PC-3 (cell line): Measurements from ENCODE around the gene CNTN4. TPM values are rescaled to one million over a fixed set of nuclear protein-coding genes. Genes with fewer than 3 reads are reported as not detected.

ENCODE experiments used
- ATAC-seq: fragments of 200-7000 bp; cut with Tn5 transposase; 2 replicates; pipeline ENCODE4 v1.9.1; 2020; ENCODE audit warnings: mild to moderate bottlenecking, moderate library complexity
- BruUV-seq: library from RNA; stranded (reverse); fragments of 400-500 nt; replicated peaks from 2 replicates; lab custom pipeline; 2021; lab: Mats Ljungman, UMichigan
- CTCF ChIA-PET: fragments of 300-600 bp; sonication (Branson Sonifier 250); formaldehyde crosslinking; loops from one replicate; lab custom pipeline; 2022; ENCODE audit warnings: antibody characterized with exemption; lab: Charles Lee
- POLR2A ChIA-PET: fragments of 300-600 bp; sonication (Branson Sonifier 250); formaldehyde crosslinking; loops from one replicate; lab custom pipeline; 2022; ENCODE audit warnings: antibody characterized with exemption; ENCODE audit not compliant: unreplicated experiment; lab: Charles Lee
- DNase-seq: peaks from one replicate; pipeline ENCODE4 v3.0.0-alpha.2; 2015
- H2AFZ ChIP-seq: fragments of 300-600 bp; sonication (generic); 2 replicates; pipeline ENCODE4 v1.6.0; 2016; ENCODE audit warnings: antibody characterized with exemption, low read length
- H3F3A ChIP-seq: fragments of 300-600 bp; sonication (generic); one replicate; pipeline ENCODE4 v1.6.0; 2017; ENCODE audit warnings: antibody characterized with exemption, low read length, control low read depth, mild to moderate bottlenecking; ENCODE audit not compliant: unreplicated experiment
- H3K27ac ChIP-seq: fragments of 300-600 bp; sonication (generic); 2 replicates; pipeline ENCODE4 v1.5.1; 2016; ENCODE audit warnings: mild to moderate bottlenecking, low read length
- H3K27me3 ChIP-seq: fragments of 300-600 bp; sonication (generic); 2 replicates; pipeline ENCODE4 v1.6.1; 2016; ENCODE audit warnings: low read length, mixed read lengths
- H3K36me3 ChIP-seq: fragments of 300-600 bp; sonication (generic); 2 replicates; pipeline ENCODE4 v1.6.1; 2016; ENCODE audit warnings: low read depth, mixed run types, low read length, mixed read lengths
- H3K4me1 ChIP-seq: fragments of 300-600 bp; sonication (generic); 2 replicates; pipeline ENCODE4 v1.5.1; 2016; ENCODE audit warnings: low read length; ENCODE audit not compliant: insufficient read depth
- H3K4me2 ChIP-seq: fragments of 300-600 bp; sonication (generic); 2 replicates; pipeline ENCODE4 v1.6.0; 2016; ENCODE audit warnings: low read length
- H3K4me3 ChIP-seq: fragments of 300-600 bp; sonication (generic); 2 replicates; pipeline ENCODE4 v1.5.1; 2016; ENCODE audit warnings: mild to moderate bottlenecking, low read length, mixed read lengths
- H3K79me2 ChIP-seq: fragments of 300-600 bp; sonication (generic); 2 replicates; pipeline ENCODE4 v1.6.1; 2017; ENCODE audit warnings: low read length, mixed read lengths
- H3K9ac ChIP-seq: fragments of 300-600 bp; sonication (generic); 2 replicates; pipeline ENCODE4 v1.6.0; 2016; ENCODE audit warnings: mild to moderate bottlenecking, low read length
- H3K9me2 ChIP-seq: fragments of 300-600 bp; sonication (generic); replicated peaks from 2 replicates; pipeline ENCODE4 v1.6.1; 2016; ENCODE audit warnings: mixed run types, low read length, mixed read lengths
- H3K9me3 ChIP-seq: fragments of 300-600 bp; sonication (generic); 2 replicates; pipeline ENCODE4 v1.6.1; 2016; ENCODE audit warnings: low read length, mixed read lengths
- H4K20me1 ChIP-seq: fragments of 300-600 bp; sonication (generic); 2 replicates; pipeline ENCODE4 v1.6.1; 2016; ENCODE audit warnings: low read length, mixed read lengths
- EZH2 ChIP-seq: fragments of 300-600 bp; sonication (generic); IDR thresholded peaks from one replicate; pipeline ENCODE4 v1.6.1; 2017; ENCODE audit warnings: antibody characterized with exemption, mild to moderate bottlenecking, low read length; ENCODE audit not compliant: unreplicated experiment
- EZH2phosphoT487 ChIP-seq: fragments of 300-600 bp; sonication (generic); IDR thresholded peaks from 2 replicates; pipeline ENCODE4 v1.6.1; 2018; ENCODE audit warnings: mild to moderate bottlenecking, antibody characterized with exemption, low read length, borderline replicate concordance
- intact Hi-C: fragments of 100-400 bp; cut with micrococcal nuclease; formaldehyde crosslinking; loops from 2 replicates; pipeline ENCODE4 v1.9.0; 2023
- total RNA-seq: library from RNA; depleted of rRNA; stranded (reverse); fragments of >200 nt; gene quantifications from 2 replicates; pipeline ENCODE4 v1.2.3, GENCODE V29; 2014
- TF ChIP-seq, protein P1 (sequence below): fragments of 300-600 bp; sonication (generic); conservative IDR thresholded peaks from 2 replicates; pipeline ENCODE4 v1.5.1; 2017; ENCODE audit warnings: antibody characterized with exemption, low read depth, mild to moderate bottlenecking, low read length

CNTN4 gene
- total RNA-seq, 1 experiment from 2014 or later, result not detected

DNA sequence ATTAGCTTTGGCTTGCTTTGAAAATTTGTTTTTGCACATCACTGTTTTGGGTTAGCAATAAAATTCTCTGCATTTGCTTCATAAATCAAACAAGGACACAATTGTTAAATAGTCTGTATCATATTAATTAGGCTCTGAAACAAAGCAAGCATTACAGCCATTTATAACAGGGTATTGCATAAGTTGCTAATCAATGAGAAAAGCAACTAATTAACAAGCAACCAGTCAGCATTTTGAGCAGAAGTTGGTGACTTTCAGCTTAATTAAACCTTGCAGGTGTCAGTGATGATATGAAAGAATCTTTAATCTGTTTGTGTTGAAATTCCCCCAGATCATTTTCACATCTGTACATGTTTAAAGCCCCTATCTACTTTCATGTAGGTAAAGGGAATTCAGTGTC, 516.4 kb downstream of the CNTN4 start:
- CTCF ChIA-PET, result no interaction called here
- H3K36me3 ChIP-seq, result no peaks in the 10 kb centered on the region
- no peak overlapping the region for H3K4me2 ChIP-seq
- no TSS peak for BruUV-seq
- H3K79me2 ChIP-seq, result no peaks in the 10 kb centered on the region
- TF ChIP-seq EZH2 (no peak), EZH2phosphoT487 (no peak)
- TF ChIP-seq, protein P1, sequence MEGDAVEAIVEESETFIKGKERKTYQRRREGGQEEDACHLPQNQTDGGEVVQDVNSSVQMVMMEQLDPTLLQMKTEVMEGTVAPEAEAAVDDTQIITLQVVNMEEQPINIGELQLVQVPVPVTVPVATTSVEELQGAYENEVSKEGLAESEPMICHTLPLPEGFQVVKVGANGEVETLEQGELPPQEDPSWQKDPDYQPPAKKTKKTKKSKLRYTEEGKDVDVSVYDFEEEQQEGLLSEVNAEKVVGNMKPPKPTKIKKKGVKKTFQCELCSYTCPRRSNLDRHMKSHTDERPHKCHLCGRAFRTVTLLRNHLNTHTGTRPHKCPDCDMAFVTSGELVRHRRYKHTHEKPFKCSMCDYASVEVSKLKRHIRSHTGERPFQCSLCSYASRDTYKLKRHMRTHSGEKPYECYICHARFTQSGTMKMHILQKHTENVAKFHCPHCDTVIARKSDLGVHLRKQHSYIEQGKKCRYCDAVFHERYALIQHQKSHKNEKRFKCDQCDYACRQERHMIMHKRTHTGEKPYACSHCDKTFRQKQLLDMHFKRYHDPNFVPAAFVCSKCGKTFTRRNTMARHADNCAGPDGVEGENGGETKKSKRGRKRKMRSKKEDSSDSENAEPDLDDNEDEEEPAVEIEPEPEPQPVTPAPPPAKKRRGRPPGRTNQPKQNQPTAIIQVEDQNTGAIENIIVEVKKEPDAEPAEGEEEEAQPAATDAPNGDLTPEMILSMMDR, result no peak
- H2AFZ ChIP-seq, result no peak overlapping the region
- H3K9me2 ChIP-seq, result no peaks in the 10 kb centered on the region
- no peaks in the 10 kb centered on the region for H3K27me3 ChIP-seq
- no peaks in the 10 kb centered on the region for H3F3A ChIP-seq
- DNase-seq, result no peak
- H3K9me3 ChIP-seq, result peaks cover 35% of the 10 kb centered on the region; the same call in 1 of the 2 replicates
- no peak overlapping the region for H3K27ac ChIP-seq
- H4K20me1 ChIP-seq, result no peaks in the 10 kb centered on the region
- H3K4me3 ChIP-seq, result no peak overlapping the region
- ATAC-seq, result no peak
- no peak overlapping the region for H3K9ac ChIP-seq
- POLR2A ChIA-PET, result no interaction called here
- H3K4me1 ChIP-seq, result no peaks in the 10 kb centered on the region
- intact Hi-C loops, result no loop called here

DNA sequence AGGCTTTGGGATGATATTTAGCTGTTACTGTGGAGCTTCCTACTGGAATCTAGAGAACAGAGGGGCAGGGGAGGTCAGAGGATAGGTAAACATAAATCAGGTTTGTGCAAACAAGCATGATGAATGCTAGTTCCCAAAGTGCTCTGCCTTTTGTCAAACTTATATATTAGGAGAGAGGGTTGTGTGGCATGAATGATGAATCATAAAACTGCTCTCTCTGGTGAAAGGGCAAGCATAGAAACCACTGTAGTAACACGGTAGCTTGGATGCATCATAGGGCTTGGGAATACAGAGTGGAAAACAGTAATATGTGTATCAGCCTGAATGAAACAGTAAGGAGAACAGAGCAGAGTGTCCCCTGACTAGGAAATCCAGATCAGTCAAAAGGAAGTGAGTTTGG, 524.8 kb downstream of the CNTN4 start:
- no peaks in the 10 kb centered on the region for H3K36me3 ChIP-seq
- no peaks in the 10 kb centered on the region for H3K4me1 ChIP-seq
- ChIA-PET POLR2A (no interaction called here), CTCF (no interaction called here)
- H3F3A ChIP-seq, result no peaks in the 10 kb centered on the region
- peaks cover 17% of the 10 kb centered on the region; the same call in 1 of the 2 replicates for H3K9me3 ChIP-seq
- DNase-seq (peak; percentile 2), ATAC-seq (no peak)
- H4K20me1 ChIP-seq, result no peaks in the 10 kb centered on the region
- BruUV-seq, result no TSS peak
- H3K27ac ChIP-seq, result no peak overlapping the region
- H3K27me3 ChIP-seq, result no peaks in the 10 kb centered on the region
- intact Hi-C loops, result no loop called here
- H3K4me2 ChIP-seq, result no peak overlapping the region
- H2AFZ ChIP-seq, result no peak overlapping the region
- TF ChIP-seq, protein P1, result no peak
- TF ChIP-seq EZH2 (no peak), EZH2phosphoT487 (no peak)
- no peak overlapping the region for H3K9ac ChIP-seq
- H3K79me2 ChIP-seq, result no peaks in the 10 kb centered on the region
- no peak overlapping the region for H3K4me3 ChIP-seq
- no peaks in the 10 kb centered on the region for H3K9me2 ChIP-seq

DNA sequence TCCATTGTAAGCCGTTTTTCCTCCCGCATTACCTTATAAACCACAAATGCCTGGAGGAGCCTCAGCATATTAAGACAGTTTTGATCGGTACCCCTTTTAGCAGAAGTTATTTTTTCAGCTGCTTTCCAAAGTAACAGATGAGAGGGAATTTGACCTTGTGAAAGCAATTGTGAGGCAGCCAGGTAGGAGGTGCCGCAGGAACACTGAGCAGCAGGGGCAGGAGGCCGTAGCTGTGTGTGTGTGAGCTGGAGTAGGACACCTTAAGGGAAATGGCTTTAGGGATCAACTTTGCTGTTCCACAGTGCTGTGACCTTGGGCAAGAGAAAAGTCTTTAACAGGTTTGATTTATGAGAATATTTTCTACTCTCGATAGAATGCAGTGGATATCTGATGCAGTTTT, 529.5 kb downstream of the CNTN4 start:
- Histone ChIP-seq H2AFZ (no peak overlapping the region), H3K79me2 (no peaks in the 10 kb centered on the region), H3K27ac (no peak overlapping the region), H3K27me3 (no peaks in the 10 kb centered on the region), H3F3A (no peaks in the 10 kb centered on the region), H3K4me2 (no peak overlapping the region), H3K9ac (no peak overlapping the region), H3K9me3 (peaks cover 21% of the 10 kb centered on the region; the same call in 1 of the 2 replicates), H3K4me1 (no peaks in the 10 kb centered on the region), H3K4me3 (no peak overlapping the region), H4K20me1 (no peaks in the 10 kb centered on the region), H3K36me3 (no peaks in the 10 kb centered on the region), H3K9me2 (no peaks in the 10 kb centered on the region)
- POLR2A ChIA-PET, result no interaction called here
- CTCF ChIA-PET, result no interaction called here
- intact Hi-C loops, result no loop called here
- TF ChIP-seq EZH2 (no peak), EZH2phosphoT487 (no peak)
- TF ChIP-seq, protein P1, result no peak
- no peak for ATAC-seq
- BruUV-seq, result no TSS peak
- DNase-seq, result no peak
